Vagina (tissue), 2 donors: ENCODE data around the gene ZNF2. TPM values are rescaled to one million over a fixed set of nuclear protein-coding genes. Genes with fewer than 3 reads are reported as not detected.

Experiments
- DNase-seq, 2 donors: peaks; one replicate each; pipeline ENCODE4 v3.0.0-alpha.2; 2017; ENCODE audit errors: extremely low spot score in 2 of 2
- H3K27ac ChIP-seq: fragments of 200-600 bp; sonication (generic); one replicate; pipeline ENCODE4 v1.5.1; 2019
- H3K27me3 ChIP-seq: fragments of 200-600 bp; sonication (generic); one replicate; pipeline ENCODE4 v1.5.1; 2019
- H3K36me3 ChIP-seq, 2 donors: fragments of 200-600 bp; sonication (generic); one replicate each; pipeline ENCODE4 v1.5.1; 2017 to 2019
- H3K4me1 ChIP-seq: fragments of 200-600 bp; sonication (generic); one replicate; pipeline ENCODE4 v1.5.1; 2019
- H3K4me3 ChIP-seq, 2 donors: fragments of 200-600 bp; sonication (generic); 1 replicate in 1 of 2; 2 replicates in 1 of 2; pipeline ENCODE4 v1.5.1; 2016 to 2019
- H3K9me3 ChIP-seq: fragments of 200-600 bp; sonication (generic); one replicate; pipeline ENCODE4 v1.5.1; 2019
- CTCF ChIP-seq, 3 experiments: fragments of 450-650 bp in 2 of 3; fragments of 200-600 bp in 1 of 3; sonication (generic) in 1 of 3; IDR thresholded peaks; one replicate each; pipeline ENCODE4 v1.5.1; 2017 to 2019; ENCODE audit warnings: antibody characterized with exemption in 3 of 3, mild to moderate bottlenecking in 2 of 3, moderate library complexity in 2 of 3
- POLR2A ChIP-seq, 2 donors: fragments of 450-650 bp; IDR thresholded peaks; one replicate each; pipeline ENCODE4 v1.6.1; 2017; ENCODE audit warnings: antibody characterized with exemption in 2 of 2, mild to moderate bottlenecking in 2 of 2, moderate library complexity in 2 of 2
- POLR2AphosphoS5 ChIP-seq, 2 donors: sonication (generic); formaldehyde crosslinking; IDR thresholded peaks; one replicate each; pipeline ENCODE4 v1.9.0; 2017; ENCODE audit warnings: antibody characterized with exemption in 2 of 2, mild to moderate bottlenecking in 2 of 2, low read depth in 1 of 2; ENCODE audit not compliant: insufficient read depth in 1 of 2
- intact Hi-C: fragments of 100-400 bp; cut with DNase I; formaldehyde crosslinking; loops from one replicate; pipeline ENCODE4 v1.15.1; 2023
- total RNA-seq: library from RNA; depleted of rRNA; stranded (reverse); fragments of >200 nt; gene quantifications from one replicate; pipeline ENCODE4 v1.2.3, GENCODE V29; 2016

The ZNF2 gene
- total RNA-seq, 1 donor from 2014 or later: 4.2 TPM

DNA sequence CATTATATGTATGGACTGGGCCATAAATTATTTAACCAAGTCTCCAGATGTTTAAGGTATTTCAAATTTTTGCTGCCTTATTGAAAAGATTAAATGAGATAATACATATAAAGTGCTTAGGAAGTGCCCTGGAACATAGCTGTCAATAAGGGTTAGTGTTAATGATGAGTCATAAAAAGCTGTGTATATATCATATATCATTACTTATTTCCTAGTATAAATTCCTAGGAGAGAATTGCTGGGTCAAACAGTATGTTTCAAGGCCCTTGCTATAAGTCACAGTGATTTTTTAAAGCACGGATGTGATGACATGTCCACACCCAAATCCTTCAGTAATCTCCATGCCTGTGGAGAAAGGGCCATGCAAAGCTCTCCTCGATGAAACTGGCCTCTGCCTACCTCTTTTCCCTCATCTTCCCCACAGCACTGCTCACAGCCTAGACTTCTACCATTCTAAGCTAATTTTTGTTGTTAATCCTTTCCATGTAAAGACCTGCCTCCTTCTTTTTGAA lies 8.5 kb downstream of the ZNF2 start:
- no peak for TF ChIP-seq CTCF (IDR thresholded peaks at IDR 0.05)
- no peak for TF ChIP-seq POLR2A (IDR thresholded peaks at IDR 0.05)
- TF ChIP-seq POLR2AphosphoS5 (IDR thresholded peaks at IDR 0.05; ENCODE audit: insufficient read depth in 1 of 2, low read depth in 1 of 2): no peak
- Histone ChIP-seq H3K27ac (no peak overlapping the region), H3K36me3 (peaks cover 0 to 16% of the 10 kb centered on the region in 2 donors), H3K27me3 (no peaks in the 10 kb centered on the region), H3K9me3 (no peaks in the 10 kb centered on the region), H3K4me1 (no peaks in the 10 kb centered on the region), H3K4me3 (no peak overlapping the region)
- intact Hi-C loops: no loop called here
- DNase-seq: no peak

- no peaks in the 10 kb centered on the region for H3K9me3 ChIP-seq
- H3K27ac ChIP-seq: no peak overlapping the region
- no peak for TF ChIP-seq CTCF (IDR thresholded peaks at IDR 0.05)
- no peak for TF ChIP-seq POLR2AphosphoS5 (IDR thresholded peaks at IDR 0.05; ENCODE audit: insufficient read depth in 1 of 2, low read depth in 1 of 2)
- no peak for TF ChIP-seq POLR2A (IDR thresholded peaks at IDR 0.05)
- H3K4me1 ChIP-seq: no peaks in the 10 kb centered on the region
- no peak overlapping the region for H3K4me3 ChIP-seq
- no peak for DNase-seq
- H3K36me3 ChIP-seq: peaks cover 0 to 56% of the 10 kb centered on the region in 2 donors
- intact Hi-C loops: no loop called here
- no peaks in the 10 kb centered on the region for H3K27me3 ChIP-seq
Measured at GRCh38 chr2:95179451-95179850, 13.8 kb downstream of the ZNF2 start.

- Histone ChIP-seq H3K27ac (no peak overlapping the region), H3K4me3 (no peak overlapping the region), H3K9me3 (no peaks in the 10 kb centered on the region), H3K27me3 (no peaks in the 10 kb centered on the region), H3K4me1 (no peaks in the 10 kb centered on the region), H3K36me3 (peaks cover 0 to 51% of the 10 kb centered on the region in 2 donors)
- no peak for TF ChIP-seq CTCF (IDR thresholded peaks at IDR 0.05)
- no peak for TF ChIP-seq POLR2AphosphoS5 (IDR thresholded peaks at IDR 0.05; ENCODE audit: insufficient read depth in 1 of 2, low read depth in 1 of 2)
- no peak for TF ChIP-seq POLR2A (IDR thresholded peaks at IDR 0.05)
- intact Hi-C loops: no loop called here
- DNase-seq: no peak
Measured at GRCh38 chr2:95181774-95182173, 16.2 kb downstream of the ZNF2 start.

DNA sequence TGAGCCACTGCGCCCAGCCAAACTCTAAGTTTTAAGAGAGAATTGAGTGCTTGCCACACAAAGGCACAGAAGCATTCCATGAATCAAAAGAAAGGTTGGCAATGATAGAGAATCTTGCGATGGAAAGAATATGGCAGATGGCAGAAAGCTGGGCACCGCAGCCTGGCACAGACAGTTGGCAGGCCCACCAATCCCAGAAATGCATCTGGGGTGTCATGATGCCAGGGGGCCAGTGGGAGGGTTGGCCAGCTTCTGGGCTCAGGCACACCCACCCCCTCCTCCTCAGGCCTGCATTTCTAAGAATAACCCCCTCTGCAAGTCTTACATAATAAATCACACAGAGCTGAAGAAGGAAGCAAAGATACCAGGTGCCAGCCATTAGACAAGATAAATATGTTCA lies 19.6 kb downstream of the ZNF2 start:
- Histone ChIP-seq H3K4me3 (no peak overlapping the region), H3K36me3 (peaks cover 0 to 29% of the 10 kb centered on the region in 2 donors), H3K27ac (no peak overlapping the region), H3K9me3 (no peaks in the 10 kb centered on the region), H3K27me3 (no peaks in the 10 kb centered on the region), H3K4me1 (no peaks in the 10 kb centered on the region)
- TF ChIP-seq CTCF (IDR thresholded peaks at IDR 0.05): no peak
- DNase-seq: no peak
- intact Hi-C loops: no loop called here

DNA sequence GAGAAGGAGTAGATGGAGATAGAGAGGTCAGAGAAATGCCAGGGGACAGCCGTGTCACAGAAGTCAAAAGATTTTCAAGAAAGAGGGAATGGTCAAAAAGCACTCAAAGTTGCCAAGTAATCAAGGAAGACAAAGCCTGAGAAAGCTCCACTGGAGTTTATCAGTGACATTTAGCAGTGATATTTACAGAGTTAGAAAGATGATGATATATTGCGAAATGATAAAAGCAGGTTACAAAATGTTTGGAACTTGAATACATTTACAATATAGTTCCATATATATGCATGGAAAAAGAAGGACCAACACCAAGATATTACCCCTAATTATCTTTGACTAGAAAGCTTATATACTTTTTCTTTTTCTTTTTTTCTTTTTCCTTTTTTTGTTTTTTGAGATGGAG lies 20.4 kb downstream of the ZNF2 start:
- H3K27ac ChIP-seq: no peak overlapping the region
- TF ChIP-seq POLR2A (IDR thresholded peaks at IDR 0.05) (no peak), POLR2AphosphoS5 (IDR thresholded peaks at IDR 0.05; ENCODE audit: insufficient read depth in 1 of 2, low read depth in 1 of 2) (no peak), CTCF (IDR thresholded peaks at IDR 0.05) (no peak)
- H3K4me1 ChIP-seq: no peaks in the 10 kb centered on the region
- intact Hi-C loops: no loop called here
- H3K36me3 ChIP-seq: peaks cover 0 to 21% of the 10 kb centered on the region in 2 donors
- no peaks in the 10 kb centered on the region for H3K9me3 ChIP-seq
- no peak for DNase-seq
- H3K27me3 ChIP-seq: no peaks in the 10 kb centered on the region
- no peak overlapping the region for H3K4me3 ChIP-seq
